ENCODE data around the gene C1orf52.
"Not testable (repeated sequence)": the region's sequence is repeated elsewhere in the genome, so short reads cannot be mapped to it uniquely, and the experiment has no call there.

The C1orf52 gene

DNA sequence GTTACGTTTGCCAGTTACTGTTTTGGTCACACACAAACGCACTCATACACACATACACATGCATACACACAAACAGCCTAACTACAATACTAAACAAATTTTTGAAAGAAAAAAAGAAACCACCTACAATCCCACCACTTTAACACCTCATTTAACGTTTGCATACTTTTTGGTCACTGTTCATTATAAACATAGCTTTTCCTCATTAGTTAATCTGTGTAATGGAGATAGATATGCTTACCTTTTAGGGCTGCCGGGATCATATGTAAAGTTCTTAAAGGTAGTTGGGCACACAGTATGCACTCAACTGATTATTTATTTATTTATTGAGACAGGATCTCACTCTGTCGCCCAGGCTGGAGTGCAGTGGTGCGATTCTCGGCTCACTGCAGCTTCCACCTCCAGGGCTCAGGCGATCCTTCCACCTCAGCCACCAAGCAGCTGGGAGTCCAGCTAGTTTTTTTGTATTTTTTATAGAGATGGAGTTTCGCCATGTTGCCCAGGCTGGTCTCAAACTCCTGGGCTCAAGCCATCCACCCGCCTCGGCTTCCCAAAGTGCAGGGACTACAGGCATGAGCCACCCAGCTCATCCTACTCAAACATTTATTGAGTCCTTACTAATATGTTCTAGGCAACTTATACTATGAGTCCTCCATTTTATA lies 17.6 kb upstream of the C1orf52 start:
- DNase-seq = no peak

DNA sequence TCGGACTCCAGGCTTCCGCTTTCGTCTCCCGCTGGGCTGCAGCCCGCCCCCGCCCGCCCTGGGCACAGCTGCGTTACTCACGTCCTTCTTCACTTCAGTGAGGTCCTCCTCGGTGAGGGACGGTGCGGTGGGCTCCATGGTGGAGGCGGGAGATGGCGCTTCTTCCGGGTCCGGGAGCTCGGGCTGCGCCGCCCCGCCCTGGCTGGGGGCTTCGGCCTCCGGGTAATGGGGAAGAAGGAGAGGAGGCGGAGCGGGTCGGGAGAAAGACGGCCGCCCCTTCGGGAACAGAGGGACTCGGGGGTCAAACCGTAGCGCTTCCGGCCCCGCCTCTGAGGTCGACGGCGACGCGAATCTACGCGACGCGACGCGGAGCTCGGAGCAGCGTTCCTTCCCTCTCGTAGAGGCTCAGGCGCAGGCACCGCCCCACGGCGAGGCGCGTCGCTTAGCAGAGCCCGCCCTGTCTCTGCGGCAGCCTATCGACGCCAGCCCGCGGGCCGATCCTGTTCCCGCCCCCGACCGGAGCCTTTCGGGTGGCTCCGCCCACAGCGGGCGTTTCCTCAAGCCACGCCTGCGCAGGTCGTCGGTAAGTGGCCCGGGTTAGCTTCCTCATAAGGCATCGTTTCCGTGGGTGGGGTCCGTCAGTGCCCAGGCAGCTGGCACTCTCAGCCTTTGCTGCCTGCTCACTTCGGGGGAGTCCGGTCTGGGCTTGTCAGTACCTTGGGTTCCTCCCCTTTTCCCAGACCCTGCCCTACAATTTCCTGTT lies 16.9 kb upstream of the C1orf52 start, which contains the start of gene BCL10:
TSS of gene BCL10 (minus strand) at position 418 of the 763 bp plus-strand sequence. CDS start at position 138, 280 bp downstream.
- peak; percentile 97 for DNase-seq

- no peak for DNase-seq
Measured at GRCh38 chr1:85275701-85276214, 16.3 kb upstream of the C1orf52 start.

- no peak for DNase-seq
Measured at GRCh38 chr1:85274969-85275453, 15.5 kb upstream of the C1orf52 start.

GRCh38 chr1:85273397-85273796 lies 13.9 kb upstream of the C1orf52 start:
- no peak for DNase-seq

DNA sequence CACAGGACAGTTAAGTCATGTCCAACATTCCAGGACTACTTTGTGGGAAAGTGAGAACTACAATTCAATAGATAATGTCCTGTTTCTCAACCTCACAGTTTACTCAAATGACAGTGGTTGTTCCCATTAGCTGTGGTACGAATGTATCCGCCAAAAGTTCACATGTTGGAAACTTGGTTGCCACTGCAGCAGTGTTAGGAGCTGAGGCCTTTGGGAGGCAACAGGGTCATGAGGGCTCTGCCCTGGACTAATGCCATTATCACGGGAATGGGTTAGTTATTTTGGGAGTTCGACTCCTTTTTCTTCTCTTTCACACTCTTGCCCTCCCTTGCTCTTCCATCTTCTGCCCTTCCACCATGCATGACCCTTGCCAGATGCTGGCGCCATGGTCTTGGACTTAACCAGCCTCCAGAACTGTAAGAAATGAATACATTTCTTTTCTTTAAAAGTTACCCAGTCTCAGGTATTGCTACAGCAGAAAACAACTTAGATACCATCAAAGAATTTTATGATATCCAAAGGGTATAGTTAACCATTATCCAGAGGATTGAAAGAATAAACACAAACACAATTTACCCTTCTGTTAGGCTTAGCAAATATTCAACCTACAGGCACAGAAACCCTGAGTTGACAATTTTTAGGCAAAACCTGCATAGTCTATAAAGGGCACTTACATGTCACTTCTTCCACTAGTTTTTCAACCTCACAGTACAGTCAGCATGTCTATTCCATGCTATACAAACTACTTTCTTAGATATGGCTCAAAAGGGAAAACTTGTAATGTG lies 9.5 kb upstream of the C1orf52 start:
- no peak for DNase-seq

- no peak for DNase-seq
Measured at GRCh38 chr1:85267313-85267712, 7.9 kb upstream of the C1orf52 start.

DNA sequence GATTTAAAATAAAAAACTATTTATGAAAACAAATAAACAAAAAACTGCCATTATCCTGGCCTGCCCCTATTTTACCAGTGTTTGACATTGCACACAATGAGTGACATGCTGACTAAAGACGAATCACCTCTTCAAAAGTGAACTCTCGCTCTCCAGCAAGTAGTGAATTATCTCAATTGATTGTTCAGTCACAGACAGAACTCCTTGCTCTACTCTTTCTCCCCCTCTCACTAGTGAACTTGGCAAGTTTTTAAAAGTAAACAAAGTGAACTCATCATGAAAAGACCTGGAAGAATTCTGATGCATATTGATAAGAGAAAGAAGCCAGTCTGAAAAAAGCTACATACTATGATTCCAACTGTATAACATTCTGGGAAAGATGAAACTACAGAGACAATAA lies 4.7 kb upstream of the C1orf52 start:
- no peak for DNase-seq

- DNase-seq = no peak
Measured at GRCh38 chr1:85262985-85263384, 3.5 kb upstream of the C1orf52 start.

- no peak for DNase-seq
Measured at GRCh38 chr1:85259912-85260274, 431 bp upstream of the C1orf52 start.

DNA sequence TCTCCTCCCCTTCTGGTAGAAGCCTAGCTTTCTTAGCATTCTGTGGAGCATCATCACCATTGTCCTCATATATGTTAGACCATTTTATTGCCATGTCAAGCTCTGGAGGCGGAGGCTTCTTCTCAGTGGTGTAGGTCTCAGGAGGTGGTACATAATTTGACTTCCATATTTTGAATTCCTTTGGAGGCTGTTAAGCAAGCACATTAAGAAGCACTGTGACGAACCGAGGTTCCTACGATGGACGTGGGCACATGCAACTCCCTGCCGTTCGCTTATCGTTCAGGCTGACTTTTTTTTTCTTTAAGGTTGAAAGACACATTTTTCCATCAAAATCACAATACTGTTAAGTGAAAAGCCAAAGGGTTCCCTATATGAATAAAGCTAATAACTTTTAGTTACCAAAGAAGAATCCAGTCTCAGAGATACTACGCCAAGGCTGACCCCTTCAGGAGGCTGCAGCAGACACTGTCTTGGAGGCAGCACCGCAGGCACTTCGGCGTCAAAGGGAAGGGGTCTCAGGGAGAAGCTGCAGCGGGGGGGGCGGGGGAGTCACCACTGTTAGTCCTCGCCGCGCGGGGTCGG lies 835 bp downstream of the C1orf52 start:
- no peak for DNase-seq

DNA sequence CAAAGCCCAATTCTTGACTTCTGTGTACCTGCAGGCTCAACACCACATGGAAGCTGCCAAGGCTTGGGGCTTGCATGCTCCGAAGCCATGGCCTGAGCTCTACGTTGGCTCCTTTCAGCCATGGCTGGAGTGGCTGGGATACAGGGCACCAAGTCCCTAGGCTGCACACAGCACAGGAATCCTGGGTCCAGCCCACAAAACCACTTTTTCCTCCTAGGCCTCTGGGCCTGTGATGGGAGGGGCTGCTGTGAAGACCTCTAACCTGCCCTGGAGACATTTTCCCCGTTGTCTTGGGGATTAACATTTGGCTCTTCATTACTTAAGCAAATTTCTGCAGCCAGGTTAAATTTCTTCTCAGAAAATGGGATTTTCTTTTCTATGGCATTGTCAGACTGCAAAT lies 10.4 kb downstream of the C1orf52 start:
- DNase-seq = not testable (repeated sequence)

GRCh38 chr1:85245891-85246290 lies 13.6 kb downstream of the C1orf52 start:
- DNase-seq = no peak

DNA sequence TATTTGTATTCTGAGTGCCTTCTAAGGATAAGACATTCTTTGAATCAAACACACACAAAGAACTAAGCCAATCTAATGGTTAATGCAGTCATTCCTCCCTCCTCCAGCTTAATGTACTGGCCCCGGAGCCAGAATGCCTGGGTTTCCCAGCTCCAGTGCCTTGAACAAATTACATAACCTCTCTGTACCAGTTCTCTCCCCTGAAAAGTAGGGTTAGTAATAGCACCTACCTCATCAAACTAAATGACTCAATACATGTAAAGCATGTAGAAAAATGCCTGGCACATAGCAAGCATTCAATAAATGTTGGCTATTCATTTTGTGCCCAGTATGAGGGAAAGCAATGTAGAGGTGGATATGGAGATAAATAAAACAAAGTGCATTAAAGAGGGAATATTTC lies 14.0 kb downstream of the C1orf52 start:
- DNase-seq = no peak

DNA sequence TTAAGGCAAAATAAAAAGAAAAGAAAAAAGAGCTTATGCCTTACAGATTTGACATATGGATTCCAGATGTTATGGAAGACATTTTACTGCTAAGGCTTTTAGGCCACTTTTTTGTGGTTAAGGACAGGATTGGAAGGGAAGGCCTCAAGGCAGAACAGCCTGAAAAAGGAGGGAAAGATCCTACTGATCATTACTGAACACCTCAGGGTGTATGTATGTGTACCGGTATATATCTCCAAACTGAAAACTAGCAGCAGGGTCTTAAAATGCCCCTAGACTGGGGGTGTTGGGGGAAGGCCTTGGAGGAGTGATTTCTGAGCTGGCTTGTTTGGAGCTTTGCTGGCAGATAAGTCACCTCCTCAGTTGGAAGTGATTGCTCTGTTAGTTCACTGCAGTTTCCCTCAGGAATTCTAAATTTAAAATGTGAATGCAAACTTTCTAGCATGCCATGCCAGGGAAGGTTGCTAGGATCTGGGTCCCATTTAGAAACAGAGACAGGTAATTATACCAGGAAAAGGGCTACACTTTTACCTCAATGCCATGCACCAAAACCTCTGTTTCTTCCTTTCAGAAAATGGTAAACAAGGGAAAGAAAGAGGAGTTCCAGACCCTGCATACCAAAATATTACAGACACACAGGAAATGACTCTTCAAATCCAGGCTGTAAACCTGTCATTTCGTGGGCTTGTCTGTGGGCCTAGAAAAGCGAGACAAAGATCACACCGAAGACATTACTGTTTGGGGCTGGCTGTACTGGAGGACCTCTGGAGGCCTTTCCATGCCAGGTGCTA lies 15.0 kb downstream of the C1orf52 start:
- DNase-seq = no peak

DNA sequence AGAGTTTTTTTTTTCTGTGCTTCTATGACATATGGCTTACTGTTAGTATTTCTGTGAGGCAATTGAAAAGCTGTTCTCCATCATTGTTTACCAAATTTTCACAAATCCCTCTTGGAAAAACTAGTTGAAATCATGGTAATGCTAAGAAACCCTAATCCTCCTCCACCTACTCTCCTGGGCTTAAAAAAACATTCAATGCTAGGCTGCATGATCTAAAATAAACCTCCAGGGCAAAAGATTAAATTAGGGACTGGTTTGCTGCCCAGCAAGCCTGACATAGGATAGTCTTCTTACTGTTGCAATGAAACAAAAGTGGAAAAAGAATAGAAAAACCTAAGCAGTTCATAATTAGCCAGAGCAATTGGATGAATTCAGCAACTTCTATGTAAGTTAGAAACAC lies 16.1 kb downstream of the C1orf52 start:
- no peak for DNase-seq

- DNase-seq = no peak
Measured at GRCh38 chr1:85240643-85241042, 18.8 kb downstream of the C1orf52 start.

DNA sequence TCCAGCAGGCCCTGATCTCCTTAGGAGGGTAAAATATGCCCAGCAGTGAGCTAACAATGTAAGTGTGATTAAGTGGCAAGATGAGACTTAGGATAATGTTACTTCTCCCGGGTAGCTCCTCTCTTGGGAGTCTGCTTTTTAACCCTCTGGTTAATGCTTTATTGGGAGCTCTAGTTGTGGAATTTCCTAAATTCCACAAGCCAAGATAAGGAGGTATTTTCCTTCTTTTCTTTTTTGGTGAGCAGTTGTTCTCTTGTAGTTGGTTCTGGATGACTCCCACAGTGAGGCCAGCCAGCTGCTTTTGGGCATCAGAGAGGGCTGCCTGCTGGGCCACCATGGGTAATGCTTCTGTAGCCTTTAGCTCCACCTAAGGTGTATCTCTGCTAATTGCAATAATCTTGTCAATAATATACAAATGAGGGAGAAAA lies 19.3 kb downstream of the C1orf52 start:
- DNase-seq = no peak

- DNase-seq = no peak
Measured at GRCh38 chr1:85237613-85238012, 21.8 kb downstream of the C1orf52 start.

GRCh38 chr1:85230305-85230977 lies 29.0 kb downstream of the C1orf52 start:
- no peak for DNase-seq

DNA sequence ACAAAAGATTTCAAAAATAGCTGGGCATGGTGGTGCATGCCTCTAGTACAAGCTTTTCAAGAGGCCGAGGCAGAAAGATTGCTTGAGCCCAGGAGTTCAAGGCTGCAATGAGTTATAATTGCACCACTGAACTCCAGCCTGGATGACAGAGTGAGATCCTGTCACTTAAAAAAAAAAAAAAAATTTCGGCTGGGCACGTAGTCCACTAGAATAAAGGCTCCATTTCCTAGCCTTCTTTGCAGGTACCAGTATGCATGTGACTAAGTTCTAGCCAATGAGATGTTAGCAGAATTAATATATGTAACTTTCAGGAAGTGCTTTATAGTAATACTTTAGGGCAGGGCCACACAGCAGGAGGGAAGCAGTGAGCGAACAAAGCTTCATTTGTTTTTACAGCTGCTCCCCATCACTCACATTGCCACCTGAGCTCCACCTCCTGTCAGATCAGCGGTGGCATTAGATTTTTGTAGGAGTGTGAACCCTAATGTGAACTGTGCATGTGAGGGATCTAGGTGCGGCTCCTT lies 29.8 kb downstream of the C1orf52 start:
- DNase-seq = no peak

Data from activated CD4-positive, CD25-positive, alpha-beta regulatory T cell treated with anti-CD3 and anti-CD28 coated beads, Interleukin-2, amount 50 U/mL, for 72 hours (primary cell).